ENCODE measurements around the gene KCNK15. TPM values are rescaled to one million over a fixed set of nuclear protein-coding genes. Genes with fewer than 3 reads are reported as not detected.

KCNK15 gene
- total RNA-seq, 1 experiment from 2014 or later, result not detected

- DNase-seq (ENCODE audit: low read depth in 1 of 2, low spot score in 2 of 2), result no peak
- no peak overlapping the region for H3K27ac ChIP-seq
- no peaks in the 10 kb centered on the region; the same call in 1 of the 2 replicates for H3K27me3 ChIP-seq (replicated peaks)
- H3K4me3 ChIP-seq, result no peak overlapping the region
- no peaks in the 10 kb centered on the region for H3K9me3 ChIP-seq (replicated peaks)
- H3K36me3 ChIP-seq, result no peaks in the 10 kb centered on the region
- H3K4me1 ChIP-seq (replicated peaks), result peaks cover 30% of the 10 kb centered on the region
Measured at GRCh38 chr20:44734938-44735337, 10.7 kb upstream of the KCNK15 start.

GRCh38 chr20:44735816-44736169 is 9.9 kb upstream of the KCNK15 start:
- Histone ChIP-seq H3K4me3 (no peak overlapping the region), H3K27ac (no peak overlapping the region)

GRCh38 chr20:44736170-44737021 is 9.3 kb upstream of the KCNK15 start:
- no peak for DNase-seq (ENCODE audit: low read depth in 1 of 2, low spot score in 2 of 2)
- no peaks in the 10 kb centered on the region for H3K36me3 ChIP-seq

More at GRCh38 chr20:44735816-44736169, 9.9 kb upstream of the KCNK15 start:
- Histone ChIP-seq H3K4me1 (replicated peaks) (peaks cover 23% of the 10 kb centered on the region), H3K27me3 (replicated peaks) (no peaks in the 10 kb centered on the region; the same call in 1 of the 2 replicates), H3K36me3 (no peaks in the 10 kb centered on the region), H3K9me3 (replicated peaks) (no peaks in the 10 kb centered on the region)
- DNase-seq (ENCODE audit: low read depth in 1 of 2, low spot score in 2 of 2), result no peak

GRCh38 chr20:44737116-44737515 is 8.5 kb upstream of the KCNK15 start:
- no peak overlapping the region for H3K4me3 ChIP-seq
- no peaks in the 10 kb centered on the region for H3K36me3 ChIP-seq
- H3K27ac ChIP-seq, result no peak overlapping the region
- peaks cover 3% of the 10 kb centered on the region; the same call in 1 of the 2 replicates for H3K27me3 ChIP-seq (replicated peaks)
- H3K4me1 ChIP-seq (replicated peaks), result peaks cover 17% of the 10 kb centered on the region
- H3K9me3 ChIP-seq (replicated peaks), result no peaks in the 10 kb centered on the region
- DNase-seq (ENCODE audit: low read depth in 1 of 2, low spot score in 2 of 2), result no peak

More at GRCh38 chr20:44736170-44737021, 9.3 kb upstream of the KCNK15 start:
- Histone ChIP-seq H3K4me1 (replicated peaks) (peaks cover 21% of the 10 kb centered on the region), H3K9me3 (replicated peaks) (no peaks in the 10 kb centered on the region), H3K27ac (no peak overlapping the region), H3K27me3 (replicated peaks) (peaks cover 3% of the 10 kb centered on the region; the same call in 1 of the 2 replicates), H3K4me3 (no peak overlapping the region)

- Histone ChIP-seq H3K27ac (no peak overlapping the region), H3K4me3 (no peak overlapping the region), H3K27me3 (replicated peaks) (peaks cover 12% of the 10 kb centered on the region), H3K9me3 (replicated peaks) (no peaks in the 10 kb centered on the region), H3K4me1 (replicated peaks) (peaks cover 8% of the 10 kb centered on the region), H3K36me3 (no peaks in the 10 kb centered on the region)
- no peak for DNase-seq (ENCODE audit: low read depth in 1 of 2, low spot score in 2 of 2)
Measured at GRCh38 chr20:44738813-44739477, 6.7 kb upstream of the KCNK15 start.

- Histone ChIP-seq H3K27me3 (replicated peaks) (peaks cover 19% of the 10 kb centered on the region), H3K36me3 (no peaks in the 10 kb centered on the region), H3K9me3 (replicated peaks) (no peaks in the 10 kb centered on the region), H3K4me3 (no peak overlapping the region), H3K4me1 (replicated peaks) (peaks cover 4% of the 10 kb centered on the region), H3K27ac (no peak overlapping the region)
- no peak for DNase-seq (ENCODE audit: low read depth in 1 of 2, low spot score in 2 of 2)
Measured at GRCh38 chr20:44739942-44740341, 5.7 kb upstream of the KCNK15 start.

- Histone ChIP-seq H3K36me3 (no peaks in the 10 kb centered on the region), H3K4me1 (replicated peaks) (peaks cover 10% of the 10 kb centered on the region), H3K9me3 (replicated peaks) (no peaks in the 10 kb centered on the region), H3K4me3 (no peak overlapping the region), H3K27me3 (replicated peaks) (peaks cover 42% of the 10 kb centered on the region), H3K27ac (no peak overlapping the region)
- DNase-seq (ENCODE audit: low read depth in 1 of 2, low spot score in 2 of 2), result no peak
Measured at GRCh38 chr20:44742304-44743079, 3.2 kb upstream of the KCNK15 start.

GRCh38 chr20:44743080-44743701 is 2.5 kb upstream of the KCNK15 start:
- H3K36me3 ChIP-seq, result no peaks in the 10 kb centered on the region
- H3K9me3 ChIP-seq (replicated peaks), result no peaks in the 10 kb centered on the region
- H3K4me3 ChIP-seq, result no peak overlapping the region
- peaks cover 10% of the 10 kb centered on the region for H3K4me1 ChIP-seq (replicated peaks)
- peaks cover 42% of the 10 kb centered on the region for H3K27me3 ChIP-seq (replicated peaks)
- no peak overlapping the region for H3K27ac ChIP-seq
- no peak for DNase-seq (ENCODE audit: low read depth in 1 of 2, low spot score in 2 of 2)

GRCh38 chr20:44743916-44744655 is 1.6 kb upstream of the KCNK15 start:
- DNase-seq (ENCODE audit: low read depth in 1 of 2, low spot score in 2 of 2), result no peak
- Histone ChIP-seq H3K27ac (no peak overlapping the region), H3K27me3 (replicated peaks) (peaks cover 45% of the 10 kb centered on the region), H3K9me3 (replicated peaks) (no peaks in the 10 kb centered on the region), H3K4me3 (no peak overlapping the region), H3K4me1 (replicated peaks) (peaks cover 10% of the 10 kb centered on the region), H3K36me3 (no peaks in the 10 kb centered on the region)

GRCh38 chr20:44745122-44745597 is 505 bp upstream of the KCNK15 start:
- Histone ChIP-seq H3K27me3 (replicated peaks) (peaks cover 56% of the 10 kb centered on the region), H3K27ac (no peak overlapping the region), H3K36me3 (no peaks in the 10 kb centered on the region), H3K4me1 (replicated peaks) (peaks cover 10% of the 10 kb centered on the region), H3K9me3 (replicated peaks) (no peaks in the 10 kb centered on the region), H3K4me3 (no peak overlapping the region)
- DNase-seq (ENCODE audit: low read depth in 1 of 2, low spot score in 2 of 2), result no peak

- H3K9me3 ChIP-seq (replicated peaks), result no peaks in the 10 kb centered on the region
- no peak overlapping the region for H3K27ac ChIP-seq
- no peaks in the 10 kb centered on the region for H3K36me3 ChIP-seq
- DNase-seq (ENCODE audit: low read depth in 1 of 2, low spot score in 2 of 2), result no peak
- peaks cover 65% of the 10 kb centered on the region for H3K27me3 ChIP-seq (replicated peaks)
- no peak overlapping the region; the same call in 1 of the 2 replicates for H3K4me3 ChIP-seq
- peaks cover 10% of the 10 kb centered on the region for H3K4me1 ChIP-seq (replicated peaks)
Measured at GRCh38 chr20:44746367-44747165, 901 bp downstream of the KCNK15 start.
